GM13976 (cell line): Measurements from ENCODE around the gene CLCA4.

Experiments used
- DNase-seq: peaks from one replicate; pipeline ENCODE4 v3.0.0; 2012; ENCODE audit warnings: low spot score
- in situ Hi-C: fragments of 300-500 bp; cut with MboI; formaldehyde crosslinking; loops from one replicate; pipeline ENCODE4 v1.12.0; 2022; ENCODE audit warnings: low sequenced_read_pairs, mixed read lengths, inconsistent platforms; ENCODE audit not compliant: unreplicated experiment
- TF ChIP-seq, protein P1 (sequence below): IDR thresholded peaks from 2 replicates; pipeline ENCODE4 v1.5.1; 2012; ENCODE audit warnings: borderline replicate concordance, mild to moderate bottlenecking; ENCODE audit not compliant: insufficient read depth; ENCODE audit errors: extremely low read depth, missing control alignments, control extremely low read depth

CLCA4 gene

DNA sequence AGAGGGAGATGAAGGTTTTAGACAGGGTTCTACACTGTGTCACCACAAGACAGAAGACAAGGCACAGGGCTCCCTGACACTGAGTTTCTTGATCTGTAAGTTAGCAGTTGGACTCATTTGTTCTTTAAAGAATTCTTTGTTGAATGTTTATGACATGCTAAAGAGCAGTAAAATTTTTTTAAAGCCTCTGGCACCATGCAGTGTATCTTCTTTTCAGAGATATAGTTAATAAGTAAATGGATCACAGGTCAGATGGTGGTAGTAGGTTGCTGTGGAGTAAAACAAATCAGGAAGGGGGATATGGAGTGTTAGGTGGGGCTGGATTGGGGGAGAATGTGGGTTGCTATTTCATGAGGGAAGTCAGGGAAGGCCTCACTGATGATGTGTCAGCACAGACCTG lies 2.0 kb downstream of the CLCA4 start:
- in situ Hi-C loops: no loop called here
- no peak for DNase-seq
- TF ChIP-seq, protein P1, sequence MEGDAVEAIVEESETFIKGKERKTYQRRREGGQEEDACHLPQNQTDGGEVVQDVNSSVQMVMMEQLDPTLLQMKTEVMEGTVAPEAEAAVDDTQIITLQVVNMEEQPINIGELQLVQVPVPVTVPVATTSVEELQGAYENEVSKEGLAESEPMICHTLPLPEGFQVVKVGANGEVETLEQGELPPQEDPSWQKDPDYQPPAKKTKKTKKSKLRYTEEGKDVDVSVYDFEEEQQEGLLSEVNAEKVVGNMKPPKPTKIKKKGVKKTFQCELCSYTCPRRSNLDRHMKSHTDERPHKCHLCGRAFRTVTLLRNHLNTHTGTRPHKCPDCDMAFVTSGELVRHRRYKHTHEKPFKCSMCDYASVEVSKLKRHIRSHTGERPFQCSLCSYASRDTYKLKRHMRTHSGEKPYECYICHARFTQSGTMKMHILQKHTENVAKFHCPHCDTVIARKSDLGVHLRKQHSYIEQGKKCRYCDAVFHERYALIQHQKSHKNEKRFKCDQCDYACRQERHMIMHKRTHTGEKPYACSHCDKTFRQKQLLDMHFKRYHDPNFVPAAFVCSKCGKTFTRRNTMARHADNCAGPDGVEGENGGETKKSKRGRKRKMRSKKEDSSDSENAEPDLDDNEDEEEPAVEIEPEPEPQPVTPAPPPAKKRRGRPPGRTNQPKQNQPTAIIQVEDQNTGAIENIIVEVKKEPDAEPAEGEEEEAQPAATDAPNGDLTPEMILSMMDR: no peak

DNA sequence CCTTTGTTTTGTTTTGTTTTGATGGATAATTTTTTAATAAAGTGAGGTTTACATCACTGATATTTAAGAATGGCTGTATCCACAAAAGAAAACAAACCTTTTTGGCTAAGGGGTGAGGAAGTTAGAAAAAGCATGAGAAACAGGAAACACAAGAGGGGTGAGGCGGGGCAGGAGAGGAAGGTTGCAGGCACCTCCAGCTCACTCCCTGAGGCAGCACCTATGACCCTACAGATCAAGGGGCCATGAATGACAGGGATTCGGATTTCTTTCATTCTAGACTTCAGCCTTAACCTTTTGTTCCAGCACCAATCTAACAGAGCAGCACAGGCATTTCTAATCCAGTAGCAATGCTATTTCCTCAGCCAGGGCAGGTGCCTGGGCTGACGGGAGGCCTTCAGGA lies 4.4 kb downstream of the CLCA4 start:
- DNase-seq: no peak
- in situ Hi-C loops: no loop called here
- TF ChIP-seq, protein P1: no peak

DNA sequence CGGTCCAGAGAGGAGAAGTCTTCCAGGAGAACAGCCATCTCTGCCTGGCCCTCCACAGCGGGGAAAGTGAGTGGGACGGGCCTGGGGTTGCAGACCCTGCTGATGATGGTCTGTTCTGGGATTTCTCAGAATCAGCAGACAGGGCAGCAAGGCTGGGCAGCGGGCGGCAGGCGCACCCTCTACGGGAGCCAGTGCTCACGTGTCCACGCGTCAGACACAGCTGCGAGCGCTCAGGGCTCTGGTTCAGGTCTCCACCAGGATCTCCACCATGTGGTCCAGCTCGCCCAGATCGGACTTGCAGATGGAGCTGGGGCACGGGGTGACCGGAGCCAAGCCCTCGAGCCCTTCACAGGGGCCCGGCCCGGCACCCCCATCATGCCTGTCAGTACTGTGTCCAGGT lies 5.5 kb downstream of the CLCA4 start:
- in situ Hi-C loops: no loop called here
- TF ChIP-seq, protein P1: no peak

DNA sequence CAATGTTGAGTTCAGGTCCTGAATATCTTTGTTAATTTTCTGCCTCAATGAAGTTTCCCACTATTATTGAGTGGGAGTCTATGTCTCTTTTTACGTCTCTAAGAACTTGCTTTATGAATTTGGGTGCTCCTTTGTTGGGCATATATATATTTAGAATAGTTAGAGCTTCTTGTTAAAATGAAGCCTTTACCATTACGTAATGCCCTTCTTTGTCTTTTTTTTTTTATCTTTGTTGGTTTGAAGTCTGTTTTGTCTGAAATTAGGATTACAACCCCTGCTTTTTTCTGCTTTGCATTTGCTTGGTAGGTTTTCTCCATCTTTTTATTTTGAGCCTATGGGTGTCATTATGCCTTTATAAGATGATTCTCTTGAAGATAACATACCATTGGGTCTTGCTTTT lies 10.9 kb downstream of the CLCA4 start:
- in situ Hi-C loops: no loop called here
- DNase-seq: no peak
- TF ChIP-seq, protein P1: no peak

More for the DNA sequence above, 5.5 kb downstream of the CLCA4 start:
- DNase-seq: no peak

- TF ChIP-seq, protein P1: no peak
- in situ Hi-C loops: no loop called here
- no peak for DNase-seq
Measured at GRCh38 chr1:86563849-86564248, 17.0 kb downstream of the CLCA4 start.

- TF ChIP-seq, protein P1: no peak
- in situ Hi-C loops: no loop called here
- no peak for DNase-seq
Measured at GRCh38 chr1:86567341-86567740, 20.5 kb downstream of the CLCA4 start.

- in situ Hi-C loops: no loop called here
- DNase-seq: no peak
- TF ChIP-seq, protein P1: no peak
Measured at GRCh38 chr1:86567878-86568277, 21.0 kb downstream of the CLCA4 start.
